IPS DF 6.9 (cell line): ENCODE results near the gene CBS.
"Not testable (repeated sequence)": the region's sequence is repeated elsewhere in the genome, so short reads cannot be mapped to it uniquely, and the experiment has no call there.

Experiments used
- DNase-seq: peaks from one replicate; pipeline ENCODE4 v3.0.0-alpha.2; 2013; ENCODE audit warnings: low read depth, low spot score
- H3K27ac ChIP-seq: one replicate; pipeline ENCODE4 v1.5.1; 2013; ENCODE audit warnings: low read length, control low read depth
- H3K27me3 ChIP-seq: 2 replicates; pipeline ENCODE4 v1.6.1; 2013; ENCODE audit warnings: mild to moderate bottlenecking, low read length; ENCODE audit not compliant: control insufficient read depth, insufficient read depth
- H3K36me3 ChIP-seq: 2 replicates; pipeline ENCODE4 v1.6.1; 2013; ENCODE audit warnings: low read length; ENCODE audit not compliant: control insufficient read depth, insufficient read depth
- H3K4me1 ChIP-seq: 2 replicates; pipeline ENCODE4 v1.6.1; 2013; ENCODE audit warnings: low read length; ENCODE audit not compliant: control insufficient read depth, insufficient read depth
- H3K4me3 ChIP-seq: 2 replicates; pipeline ENCODE4 v1.5.1; 2013; ENCODE audit warnings: mild to moderate bottlenecking, low read length
- H3K9me3 ChIP-seq: 2 replicates; pipeline ENCODE4 v1.6.1; 2013; ENCODE audit warnings: low read length, inconsistent platforms; ENCODE audit not compliant: control insufficient read depth, insufficient read depth
- WGBS: extraction: QIAGEN DNeasy Blood & Tissue Kit; methylation state at CpG from one replicate; pipeline ENCODE4 v1.1.7; 2013; ENCODE audit warnings: mixed read lengths, missing lambda C conversion rate; ENCODE audit not compliant: insufficient read length, insufficient coverage; 5-methylcytosine and 5-hydroxymethylcytosine counted together

The CBS gene

DNA sequence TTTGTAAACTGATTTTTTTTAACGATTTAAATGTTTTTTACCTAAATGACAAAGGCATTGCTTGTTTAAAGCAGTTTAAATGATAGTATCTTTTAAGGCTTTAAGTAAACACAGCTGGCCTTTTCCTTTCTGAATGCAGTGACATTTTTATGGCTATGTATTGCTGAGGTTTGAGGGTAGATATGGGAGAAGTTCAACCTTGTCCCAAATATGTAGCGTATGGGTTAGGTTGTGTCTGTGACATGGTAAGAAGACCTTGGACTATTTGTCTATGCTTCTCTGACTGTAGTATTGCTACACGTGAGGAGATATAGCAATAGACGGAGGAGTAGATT, 68.8 kb downstream of the CBS start:
- Histone ChIP-seq H3K9me3 (no peaks in the 10 kb centered on the region), H3K36me3 (peaks cover 5% of the 10 kb centered on the region), H3K27ac (no peak overlapping the region), H3K4me3 (no peak overlapping the region), H3K27me3 (no peaks in the 10 kb centered on the region), H3K4me1 (peaks cover 2% of the 10 kb centered on the region; the same call in 1 of the 2 replicates)
- no CpG with 5 or more reads among the region's 4 CpGs for WGBS
- no peak for DNase-seq

GRCh38 chr21:43006051-43006873, 69.4 kb downstream of the CBS start:
- H3K4me1 ChIP-seq, H3K36me3 ChIP-seq, DNase-seq, H3K4me3 ChIP-seq, H3K27me3 ChIP-seq, H3K9me3 ChIP-seq, H3K27ac ChIP-seq: not testable (repeated sequence)
- WGBS = no CpG with 5 or more reads among the region's 14 CpGs

- Histone ChIP-seq H3K27me3 (no peaks in the 10 kb centered on the region), H3K4me3 (no peak overlapping the region), H3K36me3 (peaks cover 3% of the 10 kb centered on the region), H3K4me1 (peaks cover 2% of the 10 kb centered on the region; the same call in 1 of the 2 replicates), H3K9me3 (no peaks in the 10 kb centered on the region), H3K27ac (no peak overlapping the region)
- DNase-seq = no peak
- no CpG with 5 or more reads among the region's 9 CpGs for WGBS
Observed at GRCh38 chr21:43005635-43006034, 70.0 kb downstream of the CBS start.

GRCh38 chr21:43004926-43005325, 70.7 kb downstream of the CBS start:
- peaks cover 3% of the 10 kb centered on the region for H3K36me3 ChIP-seq
- peaks cover 2% of the 10 kb centered on the region; the same call in 1 of the 2 replicates for H3K4me1 ChIP-seq
- no peak for DNase-seq
- no peak overlapping the region for H3K4me3 ChIP-seq
- no CpG with 5 or more reads among the region's 8 CpGs for WGBS
- H3K27ac ChIP-seq = no peak overlapping the region
- H3K27me3 ChIP-seq = no peaks in the 10 kb centered on the region
- H3K9me3 ChIP-seq = no peaks in the 10 kb centered on the region
